Left lung (tissue), 10 donors: ENCODE measurements around the gene CTNND2. TPM values are rescaled to one million over a fixed set of nuclear protein-coding genes. Genes with fewer than 3 reads are reported as not detected.

Source experiments
- ATAC-seq: fragments of 200-7000 bp; cut with Tn5 transposase; one replicate; pipeline ENCODE4 v1.9.1; 2020; ENCODE audit warnings: moderate library complexity
- DNase-seq, 4 donors: peaks; one replicate each; pipeline ENCODE4 v3.0.0-alpha.2; 2013 to 2020
- H3K27ac ChIP-seq, 2 donors: fragments of 200-600 bp; sonication (generic) in 1 of 2; one replicate each; pipeline versions ENCODE4 v1.5.0 to v1.8.0; 2020 to 2021
- H3K27me3 ChIP-seq, 2 donors: fragments of 200-600 bp; sonication (generic) in 1 of 2; one replicate each; pipeline versions ENCODE4 v1.5.0 to v1.8.0; 2020 to 2021
- H3K36me3 ChIP-seq, 2 donors: fragments of 200-600 bp; sonication (generic) in 1 of 2; one replicate each; pipeline versions ENCODE4 v1.5.0 to v1.8.0; 2020 to 2021
- H3K4me1 ChIP-seq, 2 donors: fragments of 200-600 bp; one replicate each; pipeline ENCODE4 v1.8.0; 2021
- H3K4me3 ChIP-seq, 2 donors: fragments of 200-600 bp; sonication (generic) in 1 of 2; one replicate each; pipeline versions ENCODE4 v1.5.0 to v1.8.0; 2020 to 2021; ENCODE audit warnings: mild to moderate bottlenecking in 1 of 2
- H3K9me3 ChIP-seq, 2 donors: fragments of 200-600 bp; sonication (generic) in 1 of 2; one replicate each; pipeline versions ENCODE4 v1.5.0 to v1.8.0; 2020 to 2021
- CTCF ChIP-seq, 2 donors: fragments of 200-600 bp; sonication (generic) in 1 of 2; IDR thresholded peaks; one replicate each; pipeline versions ENCODE4 v1.5.0 to v1.8.0; 2021; ENCODE audit warnings: antibody characterized with exemption in 2 of 2
- intact Hi-C, 2 donors: fragments of 100-400 bp; cut with DNase I; formaldehyde crosslinking; loops; one replicate each; pipeline versions ENCODE4 v1.11.2 to v1.14.2; 2022
- polyA plus RNA-seq, 6 donors: library from polyadenylated mRNA; unstranded; fragments of 120-200 nt; gene quantifications; one replicate each; pipeline ENCODE4 v1.2.1, GENCODE V29; 2013; ENCODE audit not compliant: insufficient read length in 6 of 6
- total RNA-seq, 2 donors: library from RNA; stranded (reverse); fragmentation: NEBNext Ultra II Directional; extraction: Animal tissue kit (Norgen Biotek cat#: 25700); gene quantifications; one replicate each; pipeline ENCODE4 v1.2.1, GENCODE V29; 2021
- donor health status: DM: no; HTN: yes; CAD: no.
- donor health status: DM: no; HTN: no; CAD: no.

CTNND2 gene
- total and polyA plus RNA-seq, 8 donors = 1.2 to 4.2 (median 2.2) TPM; not detected in 1

- intact Hi-C loops = no loop called here
- ATAC-seq (no peak), DNase-seq (no peak)
- Histone ChIP-seq H3K4me1 (no peaks in the 10 kb centered on the region), H3K4me3 (no peak overlapping the region), H3K27me3 (no peaks in the 10 kb centered on the region), H3K27ac (no peak overlapping the region), H3K36me3 (no peaks in the 10 kb centered on the region), H3K9me3 (no peaks in the 10 kb centered on the region)
- TF ChIP-seq CTCF (IDR thresholded peaks at IDR 0.05) = no peak
These were observed 657.0 kb downstream of the CTNND2 start for GRCh38 chr5:11247224-11247623.

- Histone ChIP-seq H3K4me1 (no peaks in the 10 kb centered on the region), H3K9me3 (no peaks in the 10 kb centered on the region), H3K4me3 (no peak overlapping the region), H3K36me3 (no peaks in the 10 kb centered on the region), H3K27ac (no peak overlapping the region), H3K27me3 (no peaks in the 10 kb centered on the region)
- TF ChIP-seq CTCF (IDR thresholded peaks at IDR 0.05) = no peak
- intact Hi-C loops = no loop called here
- ATAC-seq = no peak
- no peak for DNase-seq
These were observed 663.7 kb downstream of the CTNND2 start for GRCh38 chr5:11240293-11241190.

GRCh38 chr5:11239261-11240015, 664.8 kb downstream of the CTNND2 start:
- H3K4me1 ChIP-seq = no peaks in the 10 kb centered on the region
- ATAC-seq = no peak
- TF ChIP-seq CTCF (IDR thresholded peaks at IDR 0.05) = no peak
- no peaks in the 10 kb centered on the region for H3K36me3 ChIP-seq
- no peak overlapping the region for H3K4me3 ChIP-seq
- no peaks in the 10 kb centered on the region for H3K27me3 ChIP-seq
- no peaks in the 10 kb centered on the region for H3K9me3 ChIP-seq
- no peak overlapping the region for H3K27ac ChIP-seq
- no peak for DNase-seq
- intact Hi-C loops = no loop called here

- intact Hi-C loops = no loop called here
- no peaks in the 10 kb centered on the region for H3K36me3 ChIP-seq
- no peaks in the 10 kb centered on the region for H3K27me3 ChIP-seq
- ATAC-seq = peak; percentile 32
- no peak overlapping the region for H3K27ac ChIP-seq
- TF ChIP-seq CTCF (IDR thresholded peaks at IDR 0.05) = no peak
- DNase-seq = no peak
- H3K9me3 ChIP-seq = peaks cover 0 to 10% of the 10 kb centered on the region in 2 donors
- no peaks in the 10 kb centered on the region for H3K4me1 ChIP-seq
- H3K4me3 ChIP-seq = no peak overlapping the region
These were observed 669.7 kb downstream of the CTNND2 start for GRCh38 chr5:11234501-11234911.

GRCh38 chr5:11230890-11231289, 673.4 kb downstream of the CTNND2 start:
- H3K4me3 ChIP-seq = no peak overlapping the region
- no peaks in the 10 kb centered on the region for H3K4me1 ChIP-seq
- no peak overlapping the region for H3K27ac ChIP-seq
- DNase-seq (no peak), ATAC-seq (no peak)
- H3K36me3 ChIP-seq = no peaks in the 10 kb centered on the region
- TF ChIP-seq CTCF (IDR thresholded peaks at IDR 0.05) = no peak
- no peaks in the 10 kb centered on the region for H3K27me3 ChIP-seq
- intact Hi-C loops = no loop called here
- peaks cover 0 to 10% of the 10 kb centered on the region in 2 donors for H3K9me3 ChIP-seq
